Sciatic nerve (tissue), 2 donors: ENCODE data around the gene GP1BA. TPM values are rescaled to one million over a fixed set of nuclear protein-coding genes. Genes with fewer than 3 reads are reported as not detected.
A peak's percentile ranks its signal among the peaks of the same experiment; 100 is the strongest.

Experiments
- ATAC-seq: fragments of 200-7000 bp; cut with Tn5 transposase; one replicate; pipeline ENCODE4 v1.9.1; 2020; ENCODE audit warnings: mild to moderate bottlenecking, moderate library complexity
- DNase-seq: peaks from one replicate; pipeline ENCODE4 v3.0.0-alpha.2; 2020; ENCODE audit warnings: low spot score
- intact Hi-C: fragments of 100-400 bp; cut with DNase I; formaldehyde crosslinking; loops from one replicate; pipeline ENCODE4 v1.14.2; 2022
- total RNA-seq: library from RNA; stranded (reverse); fragmentation: NEBNext Ultra II Directional; extraction: Animal tissue kit (Norgen Biotek cat#: 25700); gene quantifications from one replicate; pipeline ENCODE4 v1.2.1, GENCODE V29; 2021
- donor health status: DM: no; HTN: no; CAD: no.
- donor health status: DM: no; HTN: no; CAD: no.

GP1BA gene
- not detected for total RNA-seq

DNA sequence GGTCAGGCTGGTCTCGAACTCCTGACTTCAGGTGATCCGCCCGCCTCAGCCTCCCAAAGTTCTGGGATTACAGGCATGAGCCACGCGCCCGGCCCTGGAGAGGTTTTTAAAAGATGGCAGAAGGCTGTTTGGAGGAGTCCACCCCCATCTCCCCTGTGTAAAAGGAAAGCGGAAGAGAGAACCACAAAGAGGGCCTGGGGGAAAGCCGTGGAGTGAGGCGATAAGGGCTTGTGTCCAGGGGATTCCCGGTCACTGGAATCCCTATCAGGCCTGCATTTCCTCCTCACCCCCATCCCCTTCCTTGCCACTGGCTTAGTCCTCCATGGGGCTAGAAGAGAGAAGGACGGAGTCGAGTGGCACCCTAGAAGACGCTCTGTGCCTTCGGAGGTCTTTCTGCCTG, at the start of gene GP1BA:
TSS of gene GP1BA (plus strand) at position 315 of the 400 bp plus-strand sequence. CDS start 328 bp downstream, outside the sequence.
- ATAC-seq: no peak

DNA sequence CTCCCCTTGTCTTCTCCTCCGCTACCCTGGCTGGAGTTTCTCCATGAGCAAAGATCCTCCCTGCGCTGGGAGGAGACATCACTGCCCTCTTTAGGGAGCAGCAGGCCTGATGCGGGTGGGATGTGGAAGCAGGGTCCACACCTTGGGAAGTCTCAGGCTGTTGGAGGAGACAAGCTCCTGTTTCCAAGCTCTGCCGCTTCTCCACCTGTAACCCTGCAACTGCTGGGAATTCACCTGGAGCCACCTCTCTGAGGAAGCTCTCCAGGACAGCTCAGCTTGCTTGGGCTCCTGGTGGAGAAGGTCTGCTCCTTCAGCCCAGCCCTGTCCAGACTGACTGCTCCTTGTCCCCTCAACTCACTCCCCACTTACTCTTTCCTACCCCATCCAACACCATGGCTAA, 47.6 kb upstream of the GP1BA start:
- DNase-seq (no peak), ATAC-seq (no peak)
- intact Hi-C loops: loop anchor here (5.0 to 10.0 kb wide), 2 partner anchors 37 to 150 kb away; partner anchors contain the start of genes CXCL16, MED11 and ZMYND15

More for the DNA sequence above, at the start of gene GP1BA:
- DNase-seq: no peak
- intact Hi-C loops: no loop called here

DNA sequence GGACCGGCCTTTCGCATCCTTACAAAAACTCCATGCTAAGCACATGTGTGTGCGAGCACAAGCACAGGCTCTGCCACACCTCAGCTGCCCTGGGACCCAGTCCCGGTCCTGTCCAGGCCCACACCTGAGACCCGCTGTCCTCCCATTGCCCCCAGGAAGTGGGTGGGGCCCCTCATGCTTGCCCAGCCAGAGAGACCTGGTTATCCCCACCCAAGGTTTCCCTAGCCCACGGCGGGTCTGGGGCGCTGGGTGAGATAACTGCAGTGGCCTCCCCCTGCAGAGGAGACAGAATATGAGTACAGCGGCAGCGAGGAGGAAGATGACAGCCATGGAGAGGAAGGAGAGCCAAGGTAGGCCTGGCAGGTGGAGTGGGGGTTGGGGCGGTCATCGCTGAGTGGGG, 45.2 kb upstream of the GP1BA start:
- ATAC-seq (no peak), DNase-seq (no peak)
- intact Hi-C loops: loop anchor here (10.0 kb wide), 1 partner anchor 152 kb away; the partner anchor contains the start of genes CXCL16, MED11 and ZMYND15

DNA sequence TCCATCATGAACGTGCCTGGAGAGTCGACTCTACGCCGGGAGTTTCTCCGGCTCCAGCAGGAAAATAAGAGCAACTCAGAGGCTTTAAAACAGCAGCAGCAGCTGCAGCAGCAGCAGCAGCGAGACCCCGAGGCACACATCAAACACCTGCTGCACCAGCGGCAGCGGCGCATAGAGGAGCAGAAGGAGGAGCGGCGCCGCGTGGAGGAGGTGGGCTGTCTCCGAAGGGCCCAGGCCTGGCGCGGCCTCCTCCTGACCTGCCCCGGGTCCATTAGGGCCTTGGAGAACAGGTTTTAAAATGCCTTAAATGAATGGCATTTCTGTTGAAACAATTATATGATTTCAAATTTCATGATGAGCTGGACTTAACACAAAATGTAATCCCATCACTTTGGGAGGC, 44.5 kb upstream of the GP1BA start:
- no peak for DNase-seq
- ATAC-seq: no peak
- intact Hi-C loops: loop anchor here (10.0 kb wide), 1 partner anchor 153 kb away; the partner anchor contains the start of genes CXCL16, MED11 and ZMYND15

DNA sequence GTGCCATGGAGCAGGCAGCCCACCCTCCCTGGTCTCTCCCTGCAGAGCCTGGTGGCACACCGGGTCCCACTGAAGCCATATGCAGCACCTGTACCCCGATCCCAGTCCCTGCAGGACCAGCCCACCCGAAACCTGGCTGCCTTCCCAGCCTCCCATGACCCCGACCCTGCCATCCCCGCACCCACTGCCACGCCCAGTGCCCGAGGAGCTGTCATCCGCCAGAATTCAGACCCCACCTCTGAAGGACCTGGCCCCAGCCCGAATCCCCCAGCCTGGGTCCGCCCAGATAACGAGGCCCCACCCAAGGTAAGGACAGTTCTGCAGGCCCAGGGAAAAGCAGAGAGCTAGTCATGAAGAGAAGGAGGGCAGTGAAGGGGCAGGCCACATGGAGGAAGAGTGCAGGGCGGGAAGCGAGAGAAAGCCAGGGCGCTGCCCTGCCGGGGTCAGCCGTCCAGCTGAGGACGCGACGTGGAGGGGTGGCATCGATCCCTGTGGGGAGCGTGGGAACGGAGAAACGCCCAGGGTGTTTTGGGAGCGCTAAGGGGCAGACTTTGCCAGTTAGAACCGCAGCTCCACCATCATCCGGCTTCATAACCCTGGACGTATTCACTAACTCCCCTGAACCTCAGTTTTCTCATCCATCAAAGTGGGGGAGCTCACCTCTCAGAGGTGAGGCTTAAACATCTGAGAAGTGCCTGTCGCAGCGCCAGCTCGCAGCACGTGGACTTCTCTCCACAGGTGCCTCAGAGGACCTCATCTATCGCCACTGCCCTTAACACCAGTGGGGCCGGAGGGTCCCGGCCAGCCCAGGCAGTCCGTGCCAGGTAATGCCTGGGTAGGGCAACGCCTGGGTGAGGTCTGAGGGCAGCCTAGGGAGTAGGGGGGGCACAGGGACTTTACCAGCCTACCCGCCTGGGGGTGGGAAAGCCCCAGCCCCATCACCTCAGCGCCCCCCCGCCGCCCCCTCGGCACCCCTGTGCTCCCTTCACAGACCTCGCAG, 40.4 kb upstream of the GP1BA start:
- ATAC-seq: no peak
- intact Hi-C loops: loop anchor here (5.0 kb wide), 1 partner anchor 104 kb away; the partner anchor contains the start of genes GLTPD2 and VMO1
- no peak for DNase-seq

DNA sequence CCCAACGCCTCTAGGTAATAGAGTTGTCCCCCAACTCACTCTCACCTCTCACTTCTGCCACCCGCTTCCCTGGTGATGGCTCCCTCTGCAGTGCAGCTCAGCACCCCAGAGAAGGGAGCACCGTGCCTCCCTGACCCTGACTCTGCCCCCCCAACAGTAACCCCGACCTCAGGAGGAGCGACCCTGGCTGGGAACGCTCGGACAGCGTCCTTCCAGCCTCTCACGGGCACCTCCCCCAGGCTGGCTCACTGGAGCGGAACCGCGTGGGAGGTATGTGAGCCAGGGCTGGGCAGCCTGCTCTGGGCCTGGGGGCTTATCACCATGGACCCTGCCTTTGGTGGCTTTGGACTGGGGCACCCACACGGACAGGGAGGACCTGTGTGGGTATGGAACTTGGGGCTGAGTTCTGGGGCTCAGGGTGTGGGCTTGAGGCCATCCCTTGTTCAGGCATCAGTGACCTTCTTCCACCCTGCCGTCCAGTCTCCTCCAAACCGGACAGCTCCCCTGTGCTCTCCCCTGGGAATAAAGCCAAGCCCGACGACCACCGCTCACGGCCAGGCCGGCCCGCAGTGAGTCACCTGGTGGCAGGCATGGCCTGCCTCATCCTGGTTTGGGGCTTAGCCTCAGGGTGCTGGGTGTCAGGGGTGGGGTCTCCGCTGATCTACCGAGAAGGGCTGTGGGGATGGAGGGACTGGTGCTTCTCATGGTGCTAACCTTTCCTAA, 39.4 kb upstream of the GP1BA start:
- intact Hi-C loops: loop anchor here (5.0 kb wide), 1 partner anchor 105 kb away; the partner anchor contains the start of genes GLTPD2 and VMO1
- ATAC-seq: no peak
- no peak for DNase-seq

DNA sequence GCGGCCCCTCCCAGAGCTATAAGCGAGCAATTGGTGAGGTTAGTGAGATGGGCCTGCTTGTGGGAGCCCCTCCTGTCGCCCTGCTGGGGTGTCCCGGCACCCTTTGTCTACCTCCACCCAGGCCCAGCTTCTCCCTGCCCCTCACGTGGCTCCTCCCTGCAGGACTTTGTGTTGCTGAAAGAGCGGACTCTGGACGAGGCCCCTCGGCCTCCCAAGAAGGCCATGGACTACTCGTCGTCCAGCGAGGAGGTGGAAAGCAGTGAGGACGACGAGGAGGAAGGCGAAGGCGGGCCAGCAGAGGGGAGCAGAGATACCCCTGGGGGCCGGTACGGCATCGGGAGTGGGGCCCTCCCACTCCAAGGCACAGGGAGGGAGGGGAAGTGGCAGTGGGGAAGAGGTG, 38.8 kb upstream of the GP1BA start:
- DNase-seq (no peak), ATAC-seq (no peak)
- intact Hi-C loops: loop anchor here (5.0 kb wide), 1 partner anchor 106 kb away; the partner anchor contains the start of genes GLTPD2 and VMO1

DNA sequence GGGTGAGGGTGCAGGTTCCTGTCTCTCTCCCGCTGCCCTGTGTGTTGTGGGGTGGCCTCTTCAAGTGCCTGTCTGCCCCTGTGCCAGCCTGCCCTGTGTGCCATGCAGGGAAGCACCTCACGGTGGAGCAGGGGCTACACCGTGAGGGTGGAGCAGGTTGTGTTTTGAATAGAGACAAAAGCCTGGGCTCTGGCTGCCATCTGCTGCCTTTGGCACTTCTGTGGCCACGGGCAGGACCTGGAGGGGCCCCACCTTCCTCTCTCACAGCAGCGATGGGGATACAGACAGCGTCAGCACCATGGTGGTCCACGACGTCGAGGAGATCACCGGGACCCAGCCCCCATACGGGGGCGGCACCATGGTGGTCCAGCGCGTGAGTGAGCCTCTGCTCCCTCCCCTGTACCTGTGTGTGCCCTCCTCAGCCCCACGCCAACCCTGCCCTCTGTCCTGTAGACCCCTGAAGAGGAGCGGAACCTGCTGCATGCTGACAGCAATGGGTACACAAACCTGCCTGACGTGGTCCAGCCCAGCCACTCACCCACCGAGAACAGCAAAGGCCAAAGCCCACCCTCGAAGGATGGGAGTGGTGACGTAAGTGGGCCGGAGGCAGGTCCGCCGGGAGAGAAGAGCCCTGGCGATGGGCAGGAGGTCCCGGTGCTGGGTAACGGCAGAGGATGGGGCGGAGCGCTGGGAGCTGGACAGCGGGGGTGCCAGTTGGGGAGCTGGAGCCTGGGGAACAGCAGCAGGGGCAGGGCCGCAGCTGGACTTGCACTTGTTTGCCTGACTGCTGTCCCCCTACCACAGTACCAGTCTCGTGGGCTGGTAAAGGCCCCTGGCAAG, 38.1 kb upstream of the GP1BA start:
- no peak for ATAC-seq
- intact Hi-C loops: loop anchor here (5.0 kb wide), 1 partner anchor 107 kb away; the partner anchor contains the start of genes GLTPD2 and VMO1
- no peak for DNase-seq

DNA sequence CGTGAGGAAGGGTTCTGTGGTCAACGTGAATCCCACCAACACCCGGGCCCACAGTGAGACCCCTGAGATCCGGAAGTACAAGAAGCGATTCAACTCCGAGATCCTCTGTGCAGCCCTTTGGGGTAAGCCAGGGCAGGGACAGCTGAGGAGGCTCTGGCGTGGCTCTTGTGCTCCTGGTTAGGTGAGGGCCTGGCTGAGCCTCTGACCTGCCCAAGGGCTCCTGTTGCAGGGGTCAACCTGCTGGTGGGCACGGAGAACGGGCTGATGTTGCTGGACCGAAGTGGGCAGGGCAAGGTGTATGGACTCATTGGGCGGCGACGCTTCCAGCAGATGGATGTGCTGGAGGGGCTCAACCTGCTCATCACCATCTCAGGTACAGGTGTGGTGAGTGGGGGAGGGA, 37.0 kb upstream of the GP1BA start:
- no peak for DNase-seq
- intact Hi-C loops: no loop called here
- no peak for ATAC-seq

DNA sequence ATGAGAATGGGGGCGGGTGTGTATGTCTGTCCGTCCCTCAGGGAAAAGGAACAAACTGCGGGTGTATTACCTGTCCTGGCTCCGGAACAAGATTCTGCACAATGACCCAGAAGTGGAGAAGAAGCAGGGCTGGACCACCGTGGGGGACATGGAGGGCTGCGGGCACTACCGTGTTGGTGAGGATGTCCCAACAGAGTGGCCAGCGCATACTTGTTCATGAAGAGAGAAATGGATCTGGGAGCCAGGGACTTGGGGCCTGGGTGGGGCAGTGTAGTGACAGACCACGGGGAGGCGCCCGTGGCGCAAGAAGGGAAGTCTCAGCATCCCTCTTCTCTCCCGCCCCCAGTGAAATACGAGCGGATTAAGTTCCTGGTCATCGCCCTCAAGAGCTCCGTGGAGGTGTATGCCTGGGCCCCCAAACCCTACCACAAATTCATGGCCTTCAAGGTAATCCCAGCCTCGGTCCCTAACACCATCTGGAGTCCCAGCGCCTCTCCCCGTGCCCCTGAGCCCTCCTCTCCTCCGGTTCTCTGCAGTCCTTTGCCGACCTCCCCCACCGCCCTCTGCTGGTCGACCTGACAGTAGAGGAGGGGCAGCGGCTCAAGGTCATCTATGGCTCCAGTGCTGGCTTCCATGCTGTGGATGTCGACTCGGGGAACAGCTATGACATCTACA, 36.3 kb upstream of the GP1BA start:
- intact Hi-C loops: no loop called here
- ATAC-seq (no peak), DNase-seq (no peak)

DNA sequence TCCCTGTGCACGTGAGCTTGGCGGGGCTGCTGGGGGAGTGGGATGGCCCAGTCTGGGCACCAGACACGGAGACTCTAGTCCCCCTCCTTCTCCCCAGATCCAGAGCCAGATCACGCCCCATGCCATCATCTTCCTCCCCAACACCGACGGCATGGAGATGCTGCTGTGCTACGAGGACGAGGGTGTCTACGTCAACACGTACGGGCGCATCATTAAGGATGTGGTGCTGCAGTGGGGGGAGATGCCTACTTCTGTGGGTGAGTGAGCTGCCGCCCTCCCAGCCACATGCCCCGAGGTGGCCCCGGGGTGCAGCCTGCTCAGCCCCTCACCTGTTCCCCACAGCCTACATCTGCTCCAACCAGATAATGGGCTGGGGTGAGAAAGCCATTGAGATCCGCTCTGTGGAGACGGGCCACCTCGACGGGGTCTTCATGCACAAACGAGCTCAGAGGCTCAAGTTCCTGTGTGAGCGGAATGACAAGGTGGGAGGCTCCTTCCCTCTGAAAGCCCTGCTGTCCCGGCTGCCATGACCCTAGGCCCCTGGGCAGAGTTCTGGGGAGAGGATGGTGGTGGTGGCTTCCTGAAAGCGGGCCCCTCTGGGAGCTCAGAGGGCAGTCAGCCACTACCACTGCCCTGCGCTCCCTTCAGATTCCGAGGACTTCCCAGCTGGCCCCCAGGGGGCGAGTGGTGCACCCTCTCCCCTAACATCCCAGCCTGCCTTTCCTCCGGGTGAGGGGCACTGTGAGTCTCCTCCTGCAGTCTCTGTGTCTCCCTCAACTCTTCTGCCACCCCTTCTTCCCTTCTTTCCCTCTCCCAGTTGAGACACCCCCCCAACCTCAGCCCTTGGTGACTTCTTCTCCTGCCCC, 35.5 kb upstream of the GP1BA start:
- no peak for ATAC-seq
- intact Hi-C loops: no loop called here
- no peak for DNase-seq

DNA sequence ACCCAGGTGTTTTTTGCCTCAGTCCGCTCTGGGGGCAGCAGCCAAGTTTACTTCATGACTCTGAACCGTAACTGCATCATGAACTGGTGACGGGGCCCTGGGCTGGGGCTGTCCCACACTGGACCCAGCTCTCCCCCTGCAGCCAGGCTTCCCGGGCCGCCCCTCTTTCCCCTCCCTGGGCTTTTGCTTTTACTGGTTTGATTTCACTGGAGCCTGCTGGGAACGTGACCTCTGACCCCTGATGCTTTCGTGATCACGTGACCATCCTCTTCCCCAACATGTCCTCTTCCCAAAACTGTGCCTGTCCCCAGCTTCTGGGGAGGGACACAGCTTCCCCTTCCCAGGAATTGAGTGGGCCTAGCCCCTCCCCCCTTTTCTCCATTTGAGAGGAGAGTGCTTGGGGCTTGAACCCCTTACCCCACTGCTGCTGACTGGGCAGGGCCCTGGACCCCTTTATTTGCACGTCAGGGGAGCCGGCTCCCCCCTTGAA, 34.8 kb upstream of the GP1BA start:
- intact Hi-C loops: no loop called here
- no peak for DNase-seq

DNA sequence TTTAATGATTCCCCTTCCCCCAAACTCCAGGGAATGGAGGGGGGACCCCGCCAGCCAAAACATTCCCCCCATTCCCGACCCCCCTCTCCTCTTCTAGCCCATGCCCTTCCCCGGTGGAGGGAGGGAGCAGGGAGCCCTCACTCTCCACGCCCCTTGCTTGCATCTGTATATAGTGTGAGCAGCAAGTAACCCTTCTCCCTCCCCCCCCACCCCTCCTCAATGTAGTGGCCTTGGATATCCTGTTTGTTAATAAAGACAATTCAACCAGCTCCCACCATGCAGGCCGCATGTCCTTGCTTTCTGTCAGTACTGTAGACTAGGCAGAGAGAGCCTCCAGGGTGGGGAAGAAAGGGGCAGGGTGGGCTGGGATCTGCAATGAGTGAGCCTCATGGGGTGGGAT, 34.3 kb upstream of the GP1BA start:
- ATAC-seq: no peak
- no peak for DNase-seq
- intact Hi-C loops: no loop called here

More for the DNA sequence above, 34.8 kb upstream of the GP1BA start:
- no peak for ATAC-seq

DNA sequence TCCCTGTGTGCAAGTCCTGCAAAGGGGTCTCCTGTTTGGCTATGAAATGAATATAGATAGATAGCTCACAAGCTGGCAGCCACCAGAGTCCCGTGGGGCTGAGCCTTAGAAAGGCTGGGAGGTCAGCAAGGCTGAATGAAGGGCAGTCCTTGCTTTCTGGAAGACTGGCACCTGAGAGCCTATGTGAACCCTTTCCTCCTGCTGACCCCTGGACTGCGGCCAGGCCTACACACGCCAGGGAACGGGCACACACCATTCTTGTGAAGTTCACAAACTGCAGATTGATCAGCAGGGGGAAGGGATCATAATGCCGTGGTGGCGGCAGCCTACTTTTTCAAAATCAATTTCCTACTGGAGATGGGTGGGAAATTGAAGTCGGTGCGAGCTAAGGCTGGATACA, 33.7 kb upstream of the GP1BA start:
- no peak for ATAC-seq
- DNase-seq: no peak
- intact Hi-C loops: no loop called here

DNA sequence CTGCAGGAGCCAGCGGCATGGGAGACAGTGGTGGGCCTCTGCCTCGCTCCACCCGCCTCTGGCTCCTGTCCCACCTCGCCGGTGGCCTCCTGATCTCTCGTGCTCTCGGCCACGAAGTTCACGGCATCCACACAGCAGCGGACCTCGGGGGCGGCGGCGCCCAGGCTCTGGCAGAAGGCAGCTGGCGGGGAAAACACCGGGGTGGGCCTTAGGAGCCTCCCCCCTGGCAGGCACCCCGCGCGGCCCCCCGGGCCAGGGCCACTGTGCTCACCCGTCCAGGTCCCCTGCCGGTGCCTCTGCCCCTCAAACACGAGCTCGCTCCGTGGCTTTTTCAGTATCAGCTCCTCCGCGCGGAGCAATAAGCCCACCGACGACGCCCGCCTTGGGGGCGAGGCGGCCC, 33.1 kb upstream of the GP1BA start:
- ATAC-seq: no peak
- intact Hi-C loops: no loop called here
- no peak for DNase-seq

DNA sequence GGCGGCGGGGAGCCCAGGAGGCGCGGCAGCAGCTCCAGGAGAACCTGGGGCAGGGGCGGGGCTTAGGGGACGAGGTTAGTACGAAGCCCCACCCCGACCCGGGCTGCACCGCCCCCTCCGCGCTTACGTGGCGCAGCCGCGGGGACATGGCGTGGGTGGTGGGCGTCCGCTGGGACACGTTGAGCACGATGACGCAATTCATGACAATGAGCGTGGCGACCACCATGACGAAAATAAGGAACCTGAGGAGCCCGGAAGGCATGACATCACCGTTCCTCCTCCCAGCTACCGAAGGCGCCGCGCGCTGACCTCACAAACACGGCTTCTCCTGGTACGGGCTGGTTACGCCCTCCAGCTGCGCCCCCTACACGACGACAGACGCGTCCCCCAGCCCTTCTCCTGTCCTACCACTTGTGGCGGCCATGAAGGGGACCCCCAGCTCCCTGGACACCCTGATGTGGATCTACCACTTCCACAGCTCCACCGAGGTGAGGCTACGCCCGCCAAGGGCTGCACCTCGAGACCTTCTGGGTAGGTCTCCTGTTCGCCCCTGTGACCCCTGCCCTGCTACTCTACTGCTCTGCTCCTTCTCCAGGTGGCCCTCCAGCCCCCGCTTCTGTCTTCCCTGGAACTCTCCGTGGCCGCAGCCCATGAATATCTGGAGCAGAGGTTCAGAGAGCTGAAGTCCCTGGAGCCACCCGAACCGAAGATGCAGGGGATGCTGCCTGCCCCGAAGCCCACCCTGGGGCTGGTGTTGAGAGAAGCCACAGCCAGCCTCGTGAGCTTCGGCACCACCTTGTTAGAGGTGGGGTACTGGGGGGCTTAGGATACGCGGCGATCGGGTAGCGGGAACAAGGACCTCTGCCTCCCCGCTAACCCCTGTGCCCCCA, 32.5 kb upstream of the GP1BA start, which contains the start of gene C17orf107:
TSS of gene C17orf107 (plus strand) at position 196 of the 890 bp plus-strand sequence. CDS start at position 423, 227 bp downstream.
- ATAC-seq (peak; percentile 55), DNase-seq (peak; percentile 89)
- intact Hi-C loops: no loop called here
